GM13976 (cell line): ENCODE data around the gene EPO.

Experiments
- DNase-seq: peaks from one replicate; pipeline ENCODE4 v3.0.0; 2012; ENCODE audit warnings: low spot score
- CTCF ChIP-seq: IDR thresholded peaks from 2 replicates; pipeline ENCODE4 v1.5.1; 2012; ENCODE audit warnings: borderline replicate concordance, mild to moderate bottlenecking; ENCODE audit not compliant: insufficient read depth; ENCODE audit errors: extremely low read depth, missing control alignments, control extremely low read depth
- in situ Hi-C: fragments of 300-500 bp; cut with MboI; formaldehyde crosslinking; loops from one replicate; pipeline ENCODE4 v1.12.0; 2022; ENCODE audit warnings: low sequenced_read_pairs, mixed read lengths, inconsistent platforms; ENCODE audit not compliant: unreplicated experiment

Gene EPO

GRCh38 chr7:100726996-100727761 lies 6.9 kb downstream of the EPO start:
- no peak for TF ChIP-seq CTCF
- in situ Hi-C loops = no loop called here
- DNase-seq = no peak

GRCh38 chr7:100728196-100728595 lies 7.9 kb downstream of the EPO start:
- DNase-seq = no peak
- TF ChIP-seq CTCF = no peak
- in situ Hi-C loops = no loop called here

GRCh38 chr7:100730136-100730800 lies 10.0 kb downstream of the EPO start:
- DNase-seq = no peak
- no peak for TF ChIP-seq CTCF
- in situ Hi-C loops = no loop called here

GRCh38 chr7:100731937-100732636 lies 11.8 kb downstream of the EPO start:
- in situ Hi-C loops = no loop called here
- TF ChIP-seq CTCF = no peak
- DNase-seq = no peak

- in situ Hi-C loops = no loop called here
- DNase-seq = no peak
- no peak for TF ChIP-seq CTCF
Observed at GRCh38 chr7:100735730-100736129, 15.5 kb downstream of the EPO start.

- no peak for DNase-seq
- TF ChIP-seq CTCF = no peak
- in situ Hi-C loops = no loop called here
Observed at GRCh38 chr7:100736671-100737070, 16.4 kb downstream of the EPO start.
